LNCAP (cell line): Measurements from ENCODE around the gene RAB10.

Experiments
- CTCF ChIP-seq: fragments of 450-650 bp; IDR thresholded peaks from 2 replicates; pipeline ENCODE4 v1.5.1; 2017; ENCODE audit warnings: mild to moderate bottlenecking

Gene RAB10

GRCh38 chr2:26150243-26150642 lies 116.4 kb downstream of the RAB10 start:
- no peak for TF ChIP-seq CTCF

- no peak for TF ChIP-seq CTCF
These were observed 123.7 kb downstream of the RAB10 start for GRCh38 chr2:26157580-26157979.

GRCh38 chr2:26161926-26162325 lies 128.0 kb downstream of the RAB10 start:
- TF ChIP-seq CTCF = no peak

- TF ChIP-seq CTCF = no peak
These were observed 129.1 kb downstream of the RAB10 start for GRCh38 chr2:26162963-26163362.

- no peak for TF ChIP-seq CTCF
These were observed 130.3 kb downstream of the RAB10 start for GRCh38 chr2:26164231-26164630.

GRCh38 chr2:26164641-26165211 lies 130.8 kb downstream of the RAB10 start:
- no peak for TF ChIP-seq CTCF

GRCh38 chr2:26165403-26165802 lies 131.5 kb downstream of the RAB10 start:
- TF ChIP-seq CTCF = no peak

- TF ChIP-seq CTCF = no peak
These were observed 134.9 kb downstream of the RAB10 start for GRCh38 chr2:26168785-26169184.
